GM19351 (cell line): ENCODE measurements around the gene PTDSS2.

ENCODE experiments used
- ATAC-seq: cut with Tn5 transposase; IDR thresholded peaks from one replicate; pipeline ENCODE4 v1.9.1; 2021; ENCODE audit warnings: mild to moderate bottlenecking, moderate library complexity; ENCODE audit not compliant: unreplicated experiment

The PTDSS2 gene

DNA sequence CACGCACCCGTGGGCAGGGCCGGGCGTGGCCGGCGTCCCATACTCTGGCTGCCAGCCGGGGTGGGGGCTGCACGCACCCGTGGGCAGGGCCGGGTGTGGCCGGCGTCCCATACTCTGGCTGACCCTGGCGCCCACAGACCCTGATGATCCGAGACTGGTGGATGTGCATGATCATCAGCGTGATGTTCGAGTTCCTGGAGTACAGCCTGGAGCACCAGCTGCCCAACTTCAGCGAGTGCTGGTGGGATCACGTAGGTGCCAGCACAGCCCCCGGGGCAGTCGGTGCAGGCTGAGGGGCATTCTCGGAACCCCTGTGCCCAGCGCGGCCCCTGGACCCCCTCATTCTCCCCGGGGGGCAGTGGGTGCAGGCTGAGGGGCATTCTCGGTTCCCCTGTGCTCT is 38.0 kb downstream of the PTDSS2 start:
- no peak for ATAC-seq

DNA sequence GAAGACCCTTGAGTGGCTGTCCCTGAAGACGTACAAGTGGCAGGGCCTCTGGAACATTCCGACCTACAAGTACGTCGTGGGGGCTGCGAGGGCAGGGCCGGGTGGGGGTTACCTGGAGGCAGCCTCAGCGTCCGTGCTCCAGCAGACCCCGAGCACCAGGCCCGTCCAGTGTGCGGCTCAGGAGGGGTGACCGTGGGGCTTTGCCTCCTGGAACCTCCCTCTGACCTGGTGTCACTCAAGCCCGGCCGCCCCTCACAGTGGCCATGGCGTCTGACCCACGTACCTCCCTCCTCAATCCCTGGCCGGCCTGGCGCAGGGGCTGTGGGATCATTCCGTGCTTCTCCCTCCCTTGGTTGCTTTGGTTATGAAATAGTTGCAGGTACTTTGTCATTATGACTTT is 38.5 kb downstream of the PTDSS2 start:
- no peak for ATAC-seq

DNA sequence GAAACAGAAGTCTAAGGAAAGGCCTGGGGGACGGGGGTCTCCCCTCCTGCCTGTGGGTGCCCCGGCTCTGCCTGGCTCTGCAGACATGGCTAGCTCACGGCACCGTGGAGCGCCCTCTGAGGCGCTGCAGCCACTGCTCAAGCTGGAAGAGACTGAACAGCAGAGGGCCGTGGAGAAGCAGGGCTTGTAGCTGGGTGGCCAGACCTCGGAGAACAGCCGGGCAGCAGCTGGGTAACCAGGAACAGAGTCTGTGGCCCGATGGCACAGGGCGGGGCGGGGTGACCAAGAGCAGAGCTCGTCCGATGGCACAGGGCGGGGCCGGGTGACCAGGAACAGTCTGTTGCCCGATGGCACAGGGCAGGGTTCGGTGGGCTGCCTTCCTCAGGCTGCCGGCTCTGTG is 38.9 kb downstream of the PTDSS2 start:
- ATAC-seq, result no peak

DNA sequence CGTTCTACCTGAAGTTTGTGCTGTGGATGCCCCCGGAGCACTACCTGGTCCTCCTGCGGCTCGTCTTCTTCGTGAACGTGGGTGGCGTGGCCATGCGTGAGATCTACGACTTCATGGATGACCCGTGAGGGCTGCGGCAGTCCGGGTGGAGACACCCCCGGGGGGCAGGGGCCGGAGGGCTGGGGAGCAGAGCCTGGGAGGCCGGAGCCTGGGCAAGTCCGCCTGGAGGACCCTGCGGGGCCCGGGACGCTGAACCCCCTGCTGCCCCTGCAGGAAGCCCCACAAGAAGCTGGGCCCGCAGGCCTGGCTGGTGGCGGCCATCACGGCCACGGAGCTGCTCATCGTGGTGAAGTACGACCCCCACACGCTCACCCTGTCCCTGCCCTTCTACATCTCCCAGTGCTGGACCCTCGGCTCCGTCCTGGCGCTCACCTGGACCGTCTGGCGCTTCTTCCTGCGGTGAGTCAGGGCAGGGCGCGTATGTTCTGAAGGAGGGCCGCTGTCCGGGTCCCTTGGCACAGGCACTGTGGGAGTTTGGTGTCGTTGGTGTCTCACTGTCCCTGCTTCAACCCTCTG is 39.6 kb downstream of the PTDSS2 start:
- ATAC-seq, result no peak

DNA sequence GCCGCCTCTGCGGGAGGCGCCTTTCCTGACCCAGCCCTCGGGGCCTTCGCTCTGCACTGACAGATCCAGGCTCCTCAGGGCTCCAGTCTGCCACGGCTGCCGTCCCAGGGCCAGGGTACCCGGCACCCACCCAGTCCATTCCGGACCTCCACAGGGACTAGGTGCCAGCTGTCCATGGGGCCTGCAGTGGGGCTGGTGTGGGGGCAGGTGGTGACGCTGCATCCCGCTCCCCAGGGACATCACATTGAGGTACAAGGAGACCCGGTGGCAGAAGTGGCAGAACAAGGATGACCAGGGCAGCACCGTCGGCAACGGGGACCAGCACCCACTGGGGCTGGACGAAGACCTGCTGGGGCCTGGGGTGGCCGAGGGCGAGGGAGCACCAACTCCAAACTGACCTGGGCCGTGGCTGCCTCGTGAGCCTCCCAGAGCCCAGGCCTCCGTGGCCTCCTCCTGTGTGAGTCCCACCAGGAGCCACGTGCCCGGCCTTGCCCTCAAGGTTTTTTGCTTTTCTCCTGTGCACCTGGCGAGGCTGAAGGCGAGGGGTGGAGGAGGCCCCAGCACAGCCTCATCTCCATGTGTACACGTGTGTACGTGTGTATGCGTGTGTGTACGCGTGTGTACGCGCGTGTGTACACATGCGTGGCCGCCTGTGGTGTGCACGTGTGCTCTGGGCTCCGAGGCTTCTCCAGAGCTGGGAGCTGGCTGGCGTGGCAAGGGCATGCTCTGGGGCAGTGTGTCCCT is 40.3 kb downstream of the PTDSS2 start:
- ATAC-seq, result no peak

DNA sequence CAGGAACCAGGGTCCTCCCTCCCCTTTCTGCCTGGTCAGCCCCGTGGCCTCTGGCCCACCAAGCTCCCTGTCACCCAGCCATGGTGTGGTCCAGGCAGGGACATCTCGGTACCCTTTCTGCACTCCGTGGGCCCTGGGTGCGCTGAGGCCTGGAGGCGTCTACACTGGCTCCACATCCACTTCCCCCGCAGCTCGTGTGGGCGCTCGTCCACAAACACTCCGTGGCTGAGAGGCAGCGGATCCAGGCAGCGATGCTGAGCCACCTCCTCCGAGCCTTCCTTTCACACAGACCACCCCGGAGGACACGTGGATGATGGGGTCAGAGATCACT is 40.8 kb downstream of the PTDSS2 start:
- no peak for ATAC-seq

DNA sequence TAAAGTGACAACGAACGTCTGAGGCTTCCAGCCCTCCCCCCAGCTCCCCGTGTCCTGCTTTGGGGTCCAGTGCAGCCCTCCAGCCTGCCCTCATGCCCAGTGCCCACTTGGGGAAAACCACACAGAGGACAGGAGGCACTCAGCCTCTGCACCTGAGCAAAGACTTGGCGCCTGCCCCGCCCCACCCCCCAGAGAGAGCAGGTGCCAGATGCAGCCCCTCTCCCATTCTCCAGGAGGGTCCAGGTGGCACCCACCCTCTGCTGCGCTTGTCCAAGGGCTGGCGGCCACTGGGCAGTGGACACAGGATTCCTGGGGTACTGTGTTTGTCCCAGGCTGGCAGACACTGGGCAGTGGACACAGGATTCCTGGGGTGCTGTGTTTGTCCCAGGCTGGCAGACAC is 41.3 kb downstream of the PTDSS2 start:
- no peak for ATAC-seq

DNA sequence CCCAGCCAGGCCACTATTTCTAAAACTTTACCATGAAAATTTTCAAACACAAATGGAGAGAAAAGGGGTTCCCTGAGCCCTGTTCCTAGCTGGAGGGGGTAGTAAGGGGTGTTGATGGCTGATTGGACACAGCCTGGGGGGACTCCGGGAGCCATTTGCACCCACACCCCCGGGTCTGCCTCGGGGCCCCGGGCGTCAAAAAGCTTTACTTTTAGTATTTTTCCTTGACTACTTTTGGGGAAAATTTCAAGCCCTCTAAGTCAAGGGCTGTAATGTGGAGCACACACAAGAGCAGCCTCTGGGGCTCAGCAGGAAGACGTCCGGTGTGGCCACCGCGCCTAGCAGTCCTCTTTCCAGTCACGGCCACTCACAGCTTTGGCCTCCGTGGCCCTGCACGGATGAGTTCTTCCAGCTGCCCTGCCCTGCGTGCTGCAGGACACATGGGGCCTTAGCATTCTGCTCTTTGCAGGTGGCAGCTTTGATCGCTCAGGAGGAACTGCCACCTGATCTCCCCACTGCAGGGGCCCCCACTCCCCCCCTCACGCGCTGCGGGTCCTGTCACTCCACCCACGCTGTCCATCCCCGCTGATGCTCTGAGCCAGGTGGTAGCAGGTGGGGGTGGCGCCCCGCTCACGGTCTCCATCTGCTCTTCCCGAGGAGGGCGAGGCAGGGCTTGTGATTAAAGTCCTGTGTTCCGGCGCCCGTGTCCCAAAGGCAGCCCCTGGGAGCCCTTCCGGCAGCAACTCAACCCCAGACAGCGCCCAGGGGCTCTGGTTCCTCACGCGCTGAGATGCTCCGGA is 42.5 kb downstream of the PTDSS2 start:
- ATAC-seq, result no peak

DNA sequence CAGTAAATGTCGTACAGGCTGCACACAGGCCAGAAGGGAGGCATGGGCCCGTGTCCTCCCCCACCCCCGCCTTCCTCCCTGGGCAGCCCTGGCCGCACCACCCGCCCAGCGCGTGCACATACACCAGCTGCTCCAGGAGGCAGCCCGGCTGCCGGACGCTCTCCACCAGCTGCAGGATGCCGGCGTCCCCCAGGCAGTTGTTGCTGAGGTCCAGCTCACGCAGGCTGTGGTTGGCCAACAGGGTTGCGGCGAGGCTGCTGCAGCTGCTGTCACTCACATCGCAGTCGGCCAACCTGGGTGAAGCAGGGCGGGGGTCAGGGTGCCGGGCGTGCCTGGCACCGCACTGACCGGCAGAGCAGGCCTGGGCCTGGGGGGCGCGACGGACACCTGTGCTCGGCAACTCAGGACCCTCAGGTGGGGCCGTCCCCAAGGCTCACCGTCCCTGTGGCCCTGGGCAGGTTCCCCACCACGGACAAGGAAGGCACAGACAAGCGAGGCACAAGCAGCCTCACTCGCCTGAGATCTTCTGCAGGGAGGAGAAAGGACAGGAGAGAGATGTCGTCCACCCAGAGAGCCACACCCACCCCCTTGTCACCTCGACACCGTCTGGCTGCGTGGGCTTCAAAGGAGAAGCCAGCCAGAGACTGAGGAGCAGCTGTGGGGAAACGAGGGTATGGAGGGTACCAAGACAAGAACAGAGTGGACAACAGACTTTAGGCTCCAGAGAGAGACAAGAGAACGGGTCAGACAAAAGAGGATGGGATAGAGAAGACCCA is 44.9 kb downstream of the PTDSS2 start:
- ATAC-seq, result no peak

DNA sequence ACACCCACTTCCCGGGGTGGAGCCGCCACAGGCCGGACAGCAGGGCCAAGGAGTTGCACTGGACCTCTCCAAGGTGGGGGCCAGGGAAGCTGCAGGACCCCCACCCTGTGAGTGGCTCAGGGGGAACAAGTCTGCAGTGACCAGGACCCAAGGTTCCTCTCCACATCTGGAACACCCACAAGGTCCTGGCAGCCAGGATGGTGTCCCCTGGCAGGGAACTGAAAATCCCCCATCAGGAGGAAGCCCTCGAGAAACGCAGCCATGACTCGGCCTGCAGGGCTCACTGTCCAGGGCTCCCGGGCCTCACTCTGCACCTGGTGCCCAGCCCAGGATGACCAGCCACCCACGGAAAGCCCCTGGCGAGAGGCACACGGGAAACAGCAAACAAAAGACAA is 45.5 kb downstream of the PTDSS2 start:
- ATAC-seq, result no peak

DNA sequence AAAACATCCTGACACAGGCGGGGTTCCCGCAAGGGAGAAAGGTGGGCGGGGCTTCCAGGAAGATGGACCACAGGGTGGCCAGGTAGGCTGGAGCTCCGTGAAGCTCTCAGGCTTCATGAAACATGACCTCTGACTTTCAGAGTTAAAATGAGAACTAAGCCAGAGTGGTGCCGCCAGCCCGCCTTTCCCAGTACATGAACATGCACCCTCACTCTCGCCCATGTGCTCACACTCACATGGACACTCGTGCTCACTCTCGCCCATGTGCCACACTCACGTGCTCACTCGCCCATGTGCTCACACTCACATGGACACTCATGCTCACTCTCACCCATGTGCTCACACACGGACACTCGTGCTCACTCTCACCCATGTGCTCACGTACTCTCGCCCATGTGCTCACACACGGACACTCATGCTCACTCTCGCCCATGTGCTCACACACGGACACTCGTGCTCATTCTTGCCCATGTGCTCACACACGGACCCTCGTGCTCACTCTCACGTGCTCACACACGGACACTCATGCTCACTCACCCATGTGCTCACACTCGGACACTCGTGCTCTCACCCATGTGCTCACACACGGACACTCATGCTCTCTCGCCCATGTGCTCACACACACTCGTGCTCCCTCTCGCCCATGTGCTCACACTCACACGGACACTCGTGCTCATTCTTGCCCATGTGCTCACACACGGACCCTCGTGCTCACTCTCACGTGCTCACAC is 46.9 kb downstream of the PTDSS2 start:
- ATAC-seq, result no peak

DNA sequence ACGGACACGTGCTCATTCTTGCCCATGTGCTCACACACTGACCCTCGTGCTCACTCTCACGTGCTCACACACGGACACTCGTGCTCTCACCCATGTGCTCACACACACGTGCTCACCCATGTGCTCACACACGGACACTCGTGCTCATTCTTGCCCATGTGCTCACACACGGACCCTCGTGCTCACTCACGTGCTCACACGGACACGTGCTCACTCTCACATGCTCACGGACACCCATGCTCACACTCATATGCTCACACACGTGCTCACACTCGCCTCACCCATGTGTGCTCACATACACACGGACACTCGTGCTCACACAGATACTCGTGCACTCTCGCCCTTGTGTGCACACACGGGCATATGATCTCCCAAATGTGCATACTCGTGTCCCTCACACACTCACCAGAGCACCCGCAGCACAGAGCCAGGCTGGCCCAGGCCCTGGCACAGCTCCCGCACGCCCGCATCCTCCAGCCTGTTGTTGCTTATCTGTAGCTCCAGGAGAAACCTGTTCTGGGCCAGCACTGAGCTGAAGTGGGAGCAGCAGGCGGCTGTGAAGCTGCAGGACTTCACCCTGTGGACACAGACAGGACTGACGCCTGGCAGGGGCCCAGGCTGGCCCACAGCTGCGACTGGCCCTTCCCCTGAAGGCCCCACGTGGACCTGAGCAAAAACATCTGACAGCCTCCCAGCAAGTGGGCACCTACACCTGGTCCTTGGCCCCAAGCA is 47.7 kb downstream of the PTDSS2 start:
- ATAC-seq, result no peak

DNA sequence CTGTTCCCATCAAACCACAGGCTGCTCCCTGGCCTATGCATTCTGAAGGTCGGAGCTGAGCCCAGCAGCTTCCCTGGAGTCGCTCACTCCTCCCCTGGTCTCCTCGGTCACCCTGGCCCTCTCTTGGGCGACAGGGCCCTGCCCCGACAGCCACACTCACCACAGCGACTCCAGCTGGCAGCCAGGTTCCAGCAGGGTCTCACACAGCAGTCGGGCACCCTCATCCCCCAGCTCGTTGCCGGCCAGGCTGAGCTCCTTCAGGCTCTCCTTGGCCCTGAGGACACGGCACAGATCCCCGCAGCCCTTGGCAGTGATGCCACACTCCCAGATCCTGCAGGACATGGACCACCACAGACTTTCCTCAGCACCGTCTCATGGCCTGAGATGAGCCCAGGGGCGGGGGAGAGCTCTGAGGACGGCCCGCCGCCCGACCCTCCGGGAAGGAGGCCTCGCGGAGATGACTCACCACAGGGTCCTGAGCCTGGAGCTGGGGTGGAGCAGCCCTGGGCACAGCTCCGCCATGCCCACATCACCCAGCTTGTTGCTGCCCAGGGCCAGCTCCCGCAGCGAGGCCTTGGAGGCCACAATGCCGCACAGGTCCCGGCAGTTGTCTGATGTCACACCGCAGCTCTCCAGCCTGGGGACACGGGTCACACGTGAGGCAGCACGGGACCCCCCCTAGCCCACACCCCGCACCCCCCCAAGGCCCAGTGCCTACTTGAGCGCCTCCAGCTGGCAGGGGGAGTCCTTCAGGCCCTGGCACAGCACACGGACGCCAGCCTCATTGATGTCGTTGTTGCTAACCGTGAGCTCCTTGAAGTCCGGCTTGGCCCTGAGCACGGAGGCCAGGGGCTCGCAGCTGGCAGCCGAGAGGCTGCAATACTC is 48.5 kb downstream of the PTDSS2 start:
- ATAC-seq, result no peak

DNA sequence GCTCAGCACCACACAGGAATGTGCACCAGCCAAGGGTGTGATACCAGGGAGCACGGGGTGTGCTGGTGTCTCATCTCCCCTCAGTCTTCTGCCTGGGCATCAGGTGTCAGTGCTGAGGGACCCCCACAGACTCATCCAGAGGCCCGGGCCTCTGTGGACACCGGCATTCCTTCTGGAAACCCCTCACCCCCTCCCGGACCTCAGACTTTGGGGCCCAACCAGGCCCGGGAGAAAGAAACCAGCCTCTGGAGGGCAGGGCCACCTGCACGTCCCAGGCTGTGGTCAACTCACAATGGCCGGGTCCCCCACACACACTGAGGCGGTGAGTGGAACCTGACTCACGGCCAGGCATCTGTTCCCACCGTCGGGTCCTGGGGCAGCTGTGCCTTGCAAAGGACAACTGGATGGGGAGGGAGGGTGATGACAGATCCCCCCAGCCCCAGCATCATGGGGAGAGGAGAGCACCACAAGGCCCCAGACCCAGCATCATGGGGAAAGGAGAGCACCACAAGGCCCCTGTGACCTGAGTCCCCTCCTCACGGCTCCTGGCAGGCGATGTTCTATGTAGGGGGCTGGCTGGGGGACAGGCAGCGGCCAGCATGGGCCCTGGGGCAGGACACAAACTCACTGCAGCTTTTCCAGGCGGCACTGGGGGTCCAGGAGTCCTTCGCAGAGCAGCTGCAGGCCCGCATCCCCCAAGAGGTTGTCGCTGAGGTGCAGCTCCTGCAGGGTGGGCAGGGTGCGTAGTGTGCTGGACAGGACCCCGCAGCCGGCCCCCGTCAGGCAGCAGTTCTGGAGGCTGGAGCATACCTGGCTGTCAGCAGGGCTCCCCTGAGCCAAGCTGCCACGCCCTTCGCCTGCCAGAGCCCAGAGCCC is 49.4 kb downstream of the PTDSS2 start:
- ATAC-seq, result no peak

DNA sequence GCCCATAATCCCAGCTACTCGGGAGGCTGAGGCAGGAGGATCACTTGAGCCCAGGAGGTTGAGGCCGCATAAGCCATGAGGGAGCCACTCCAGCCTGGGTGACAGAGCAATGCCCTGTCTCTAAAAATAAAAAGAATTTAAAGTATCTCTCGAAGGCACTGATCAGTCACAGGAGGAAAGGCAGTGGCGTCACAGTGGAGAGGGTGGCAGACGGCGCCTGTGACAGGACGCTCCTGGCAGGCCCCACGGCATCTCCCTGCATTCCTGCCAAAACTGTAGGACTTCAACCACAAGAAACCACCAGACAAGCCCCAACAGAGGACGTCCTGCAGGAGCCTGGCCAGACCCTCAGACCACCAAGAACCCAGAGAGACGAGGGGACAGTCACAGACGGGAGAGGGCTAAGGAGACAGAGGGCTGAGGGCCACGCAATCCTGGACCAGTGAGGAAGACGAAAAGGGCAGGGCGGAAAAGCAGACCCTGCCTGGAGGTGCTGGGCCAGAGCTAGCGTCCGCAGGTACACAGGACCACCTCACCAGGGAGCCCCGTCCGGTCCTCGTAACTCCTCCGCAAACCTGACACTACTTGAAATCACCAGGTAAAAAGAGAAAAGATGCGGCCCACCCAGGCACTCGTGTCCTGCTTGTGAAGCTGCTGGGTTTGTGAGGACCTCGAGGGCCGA is 51.1 kb downstream of the PTDSS2 start:
- no peak for ATAC-seq

DNA sequence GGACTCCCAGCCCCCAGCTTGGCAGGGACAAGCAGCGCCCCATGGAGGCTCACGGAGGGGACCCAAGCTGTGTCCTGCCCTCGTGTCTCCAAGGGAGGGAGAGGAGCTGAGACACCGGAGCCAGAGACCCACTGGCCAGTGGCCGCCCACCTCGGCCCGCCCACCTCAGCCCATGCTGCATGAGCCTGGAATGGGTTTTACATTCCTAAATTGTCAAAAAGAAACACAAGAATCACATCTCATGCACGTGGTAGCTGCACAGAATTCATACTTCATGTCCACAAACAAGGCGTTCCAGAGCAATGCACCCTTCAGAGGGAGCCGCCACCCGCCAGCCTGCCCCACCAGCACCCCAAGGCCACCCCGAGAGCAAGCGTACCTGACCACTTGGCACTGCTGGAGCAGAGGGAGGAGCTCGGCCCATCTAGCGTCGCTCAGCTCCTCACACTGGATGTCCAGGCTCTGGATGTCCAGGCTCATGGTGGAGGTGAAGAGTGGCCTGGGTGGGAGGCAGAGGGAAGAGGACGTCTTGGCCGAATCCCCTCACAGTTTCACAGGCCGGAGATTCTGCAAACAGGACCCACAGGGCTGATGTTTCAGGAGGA is 51.7 kb downstream of the PTDSS2 start:
- ATAC-seq, result no peak
